Astrocyte (in vitro differentiated cells and primary cell): Measurements from ENCODE around the gene GRK2. TPM values are rescaled to one million over a fixed set of nuclear protein-coding genes. Genes with fewer than 3 reads are reported as not detected.

Source experiments
- DNase-seq: peaks from one replicate; pipeline ENCODE4 v3.0.0-alpha.2; 2010; ENCODE audit warnings: low read depth
- FAIRE-seq: peaks from 2 replicates; lab custom pipeline; 2011; peaks lifted over from hg19 to GRCh38; lab: Jason Lieb, UNC
- H2AFZ ChIP-seq: 2 replicates; pipeline ENCODE4 v1.6.0; 2012; ENCODE audit warnings: low read depth, low read length, inconsistent platforms
- H3K27ac ChIP-seq: 2 replicates; pipeline ENCODE4 v1.5.1; 2011; ENCODE audit warnings: low read depth, low read length, inconsistent platforms
- H3K27me3 ChIP-seq: 2 replicates; pipeline ENCODE4 v1.6.0; 2011; ENCODE audit warnings: low read length, inconsistent platforms; ENCODE audit not compliant: insufficient read depth
- H3K36me3 ChIP-seq: 2 replicates; pipeline ENCODE4 v1.5.1; 2011; ENCODE audit warnings: low read length, inconsistent platforms; ENCODE audit not compliant: insufficient read depth
- H3K4me1 ChIP-seq: 2 replicates; pipeline ENCODE4 v1.5.1; 2011; ENCODE audit warnings: low read length, inconsistent platforms; ENCODE audit not compliant: insufficient read depth
- H3K4me2 ChIP-seq: 2 replicates; pipeline ENCODE4 v1.6.0; 2012; ENCODE audit warnings: low read length, inconsistent platforms
- H3K4me3 ChIP-seq: 2 replicates; pipeline ENCODE4 v1.5.1; 2011; ENCODE audit warnings: low read depth, mild to moderate bottlenecking, low read length, inconsistent platforms; ENCODE audit not compliant: insufficient read depth
- H3K79me2 ChIP-seq: 2 replicates; pipeline ENCODE4 v1.6.0; 2012; ENCODE audit warnings: mild to moderate bottlenecking, low read length, inconsistent platforms; ENCODE audit not compliant: insufficient read depth
- H3K9ac ChIP-seq: 2 replicates; pipeline ENCODE4 v1.6.0; 2012; ENCODE audit warnings: mild to moderate bottlenecking, low read length, inconsistent platforms
- H3K9me3 ChIP-seq: 2 replicates; pipeline ENCODE4 v1.5.1; 2012; ENCODE audit warnings: low read depth, mild to moderate bottlenecking, low read length, inconsistent platforms; ENCODE audit not compliant: insufficient read depth
- H4K20me1 ChIP-seq: 2 replicates; pipeline ENCODE4 v1.6.0; 2012; ENCODE audit warnings: low read length, inconsistent platforms; ENCODE audit not compliant: insufficient read depth
- H3K27ac Mint-ChIP-seq: one replicate; pipeline ENCODE4 v1.8.0; 2021; ENCODE audit warnings: mild to moderate bottlenecking, mixed read lengths; ENCODE audit not compliant: unreplicated experiment
- H3K27me3 Mint-ChIP-seq: one replicate; pipeline ENCODE4 v1.8.0; 2021; ENCODE audit warnings: low read depth, mixed read lengths; ENCODE audit not compliant: unreplicated experiment
- H3K36me3 Mint-ChIP-seq: one replicate; pipeline ENCODE4 v1.8.0; 2021; ENCODE audit warnings: low read depth, mixed read lengths; ENCODE audit not compliant: unreplicated experiment
- H3K4me1 Mint-ChIP-seq: one replicate; pipeline ENCODE4 v1.8.0; 2021; ENCODE audit warnings: low read depth, mixed read lengths; ENCODE audit not compliant: unreplicated experiment
- H3K4me3 Mint-ChIP-seq: one replicate; pipeline ENCODE4 v1.8.0; 2021; ENCODE audit warnings: mild to moderate bottlenecking, moderate library complexity, mixed read lengths; ENCODE audit not compliant: unreplicated experiment
- H3K9me3 Mint-ChIP-seq: one replicate; pipeline ENCODE4 v1.8.0; 2021; ENCODE audit warnings: mild to moderate bottlenecking, mixed read lengths; ENCODE audit not compliant: unreplicated experiment
- CTCF ChIP-seq: IDR thresholded peaks from 2 replicates; pipeline ENCODE4 v1.5.1; 2011; ENCODE audit warnings: low read depth, mild to moderate bottlenecking, inconsistent platforms, low read length, moderate library complexity; ENCODE audit not compliant: insufficient read depth
- EZH2 ChIP-seq: IDR thresholded peaks from 2 replicates; pipeline ENCODE4 v1.6.1; 2012; ENCODE audit warnings: mild to moderate bottlenecking, low read length, inconsistent platforms; ENCODE audit not compliant: insufficient read depth
- total RNA-seq: library from RNA; stranded (reverse); gene quantifications from 2 replicates; pipeline ENCODE4 v1.2.1, GENCODE V29; 2021

GRK2 gene
- total RNA-seq, 1 donor from 2014 or later: 34.0 TPM

- no peaks in the 10 kb centered on the region for H3K9me3 Mint-ChIP-seq
- H3K27me3 ChIP-seq: no peaks in the 10 kb centered on the region
- no peak overlapping the region for H3K27ac Mint-ChIP-seq
- no peaks in the 10 kb centered on the region for H3K79me2 ChIP-seq
- peaks cover 3% of the 10 kb centered on the region for H3K36me3 Mint-ChIP-seq
- no peak overlapping the region for H3K4me2 ChIP-seq
- H3K4me1 Mint-ChIP-seq: no peaks in the 10 kb centered on the region
- no peak overlapping the region for H3K27ac ChIP-seq
- no peaks in the 10 kb centered on the region for H4K20me1 ChIP-seq
- no peaks in the 10 kb centered on the region for H3K36me3 ChIP-seq
- H3K4me3 Mint-ChIP-seq: no peak overlapping the region
- no peak overlapping the region for H2AFZ ChIP-seq
- H3K9ac ChIP-seq: no peak overlapping the region
- H3K4me3 ChIP-seq: no peak overlapping the region
- H3K27me3 Mint-ChIP-seq: no peaks in the 10 kb centered on the region
- TF ChIP-seq CTCF (no peak), EZH2 (no peak)
- H3K4me1 ChIP-seq: no peaks in the 10 kb centered on the region
- DNase-seq (no peak), FAIRE-seq (no peak)
- H3K9me3 ChIP-seq: no peaks in the 10 kb centered on the region
Measured at GRCh38 chr11:67312187-67313021, 46.1 kb downstream of the GRK2 start.

GRCh38 chr11:67313125-67313890, 47.0 kb downstream of the GRK2 start:
- H3K27ac ChIP-seq: no peak overlapping the region
- H3K27ac Mint-ChIP-seq: no peak overlapping the region

More at GRCh38 chr11:67313125-67313890, 47.0 kb downstream of the GRK2 start:
- Histone ChIP-seq H3K36me3 (no peaks in the 10 kb centered on the region), H3K9me3 (no peaks in the 10 kb centered on the region), H3K4me2 (no peak overlapping the region), H3K27me3 (no peaks in the 10 kb centered on the region), H4K20me1 (no peaks in the 10 kb centered on the region), H2AFZ (no peak overlapping the region), H3K4me3 (no peak overlapping the region), H3K9ac (no peak overlapping the region), H3K4me1 (peaks cover 3% of the 10 kb centered on the region), H3K79me2 (no peaks in the 10 kb centered on the region)
- no peak for DNase-seq
- Mint-ChIP-seq H3K4me3 (no peak overlapping the region), H3K36me3 (peaks cover 3% of the 10 kb centered on the region), H3K4me1 (no peaks in the 10 kb centered on the region), H3K9me3 (no peaks in the 10 kb centered on the region), H3K27me3 (no peaks in the 10 kb centered on the region)
- TF ChIP-seq EZH2: no peak
- TF ChIP-seq CTCF: no peak
- FAIRE-seq: no peak
